ENCODE data around the gene VCL.
"Not testable (repeated sequence)": the region's sequence is repeated elsewhere in the genome, so short reads cannot be mapped to it uniquely, and the experiment has no call there.

VCL gene

GRCh38 chr10:74034301-74034700 is 36.4 kb downstream of the VCL start:
- in situ Hi-C loops (cut with HindIII; ENCODE audit: low sequenced_read_pairs) = no loop called here

- in situ Hi-C loops (cut with HindIII; ENCODE audit: low sequenced_read_pairs) = no loop called here
Measured at GRCh38 chr10:74035303-74035702, 37.4 kb downstream of the VCL start.

DNA sequence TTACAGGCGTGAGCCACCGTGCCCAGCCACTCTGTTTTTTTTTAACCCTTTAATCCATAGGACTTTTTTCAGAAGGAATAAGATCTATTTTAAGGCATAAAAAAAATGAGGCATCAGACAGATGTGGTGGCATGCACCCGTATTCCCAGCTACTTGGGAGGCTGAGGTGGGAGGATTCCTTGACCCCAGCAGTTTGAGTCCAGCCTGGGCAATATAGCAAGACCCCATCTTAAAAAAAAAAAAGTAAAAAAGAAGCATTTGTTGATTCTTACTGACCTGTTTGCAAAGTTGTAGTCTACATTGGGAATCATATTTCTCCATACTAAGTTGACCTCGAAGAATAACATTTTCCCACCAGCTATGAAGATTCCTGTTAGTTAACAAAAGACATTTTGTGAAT is 38.6 kb downstream of the VCL start:
- in situ Hi-C loops (cut with HindIII; ENCODE audit: low sequenced_read_pairs) = no loop called here

DNA sequence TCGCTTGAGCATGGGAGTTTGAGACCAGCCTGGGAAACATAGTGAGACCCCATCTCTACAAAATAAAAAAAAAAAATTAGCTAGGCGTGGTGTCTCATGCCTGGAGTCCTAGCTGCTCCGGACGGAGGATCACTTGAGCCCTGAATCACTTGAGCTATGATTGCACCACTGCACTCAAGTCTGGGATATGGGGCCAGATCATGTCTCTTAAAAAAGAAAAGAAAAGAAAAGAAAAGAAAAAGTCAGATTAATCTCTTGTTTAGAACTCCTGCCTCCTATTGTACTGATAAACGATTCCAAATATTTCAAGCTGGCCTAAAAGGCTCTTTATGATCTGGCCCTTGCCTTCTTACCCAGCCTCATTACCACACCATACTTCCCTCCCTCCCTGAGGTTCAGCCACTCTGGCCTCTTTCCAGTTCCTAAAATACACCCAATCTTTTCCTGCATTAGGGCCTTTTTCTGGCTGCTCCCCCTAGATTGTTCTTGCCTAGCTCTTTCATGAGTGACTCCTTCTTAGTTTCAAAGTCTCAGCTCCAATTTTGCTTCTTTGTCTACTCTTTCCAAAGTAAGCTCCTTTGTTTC is 41.7 kb downstream of the VCL start:
- in situ Hi-C loops (cut with HindIII; ENCODE audit: low sequenced_read_pairs) = no loop called here

DNA sequence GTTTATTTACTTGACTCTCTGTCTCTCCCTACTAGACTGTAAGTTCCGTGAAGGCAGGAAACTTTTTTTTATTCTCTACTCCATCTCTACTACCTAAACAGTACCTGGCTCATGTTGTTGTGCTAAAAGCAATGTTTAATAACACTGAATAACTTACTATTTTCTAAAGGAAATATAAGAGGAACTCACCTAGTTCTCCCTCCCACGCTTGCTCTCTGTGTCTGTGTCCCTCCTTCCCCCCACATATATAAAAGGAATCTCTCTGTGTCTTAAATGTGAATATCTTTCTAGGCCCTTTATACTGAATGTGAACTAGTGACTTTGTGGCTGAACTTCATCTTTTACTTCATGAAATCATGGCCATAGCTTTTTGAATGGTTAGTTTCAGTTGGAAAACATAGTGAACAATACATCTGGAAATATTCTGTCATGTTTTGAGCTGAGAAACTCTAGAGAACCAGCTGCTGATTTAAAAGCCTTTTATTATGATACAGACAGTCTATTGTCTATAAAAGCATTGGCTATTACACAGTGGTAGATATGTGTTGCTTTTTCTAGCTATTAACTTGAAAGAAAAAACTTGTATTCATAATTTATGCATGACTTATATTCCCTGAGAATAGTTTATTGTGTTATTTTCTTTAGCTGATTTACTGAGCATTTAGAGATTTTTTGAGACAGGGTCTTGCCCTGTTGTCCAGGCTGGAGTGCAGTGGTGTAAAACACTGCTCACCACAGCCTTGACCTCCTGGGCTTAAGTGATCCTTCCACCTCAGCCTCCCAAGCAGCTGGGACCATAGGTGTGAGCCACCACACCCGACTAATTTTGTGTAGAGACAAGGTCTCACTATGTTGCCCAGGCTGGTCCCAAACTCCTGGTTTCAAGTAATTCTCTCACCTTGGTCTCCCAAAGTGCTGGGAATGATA is 42.5 kb downstream of the VCL start:
- in situ Hi-C loops (cut with HindIII; ENCODE audit: low sequenced_read_pairs) = no loop called here

GRCh38 chr10:74044419-74044818 is 46.5 kb downstream of the VCL start:
- in situ Hi-C loops (cut with HindIII; ENCODE audit: low sequenced_read_pairs) = no loop called here

DNA sequence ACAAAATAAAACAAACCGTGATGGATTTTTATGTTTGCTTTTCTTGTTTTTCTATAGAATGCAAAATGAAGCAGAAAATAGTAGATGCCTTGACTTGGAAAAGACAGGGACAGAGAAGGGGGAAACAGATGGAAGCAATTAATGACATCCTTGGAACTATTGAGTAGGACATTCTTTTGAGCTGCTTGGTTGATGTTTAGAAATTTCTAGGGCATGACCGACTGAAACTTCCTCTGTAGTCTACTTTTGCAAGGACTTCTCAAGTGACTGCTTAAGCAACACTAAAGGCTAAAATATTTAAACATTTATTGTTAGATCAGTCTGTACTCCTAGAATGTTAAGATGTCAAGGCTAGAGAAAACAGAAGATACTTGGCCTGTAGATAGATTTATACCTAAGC is 49.4 kb downstream of the VCL start:
- in situ Hi-C loops (cut with HindIII; ENCODE audit: low sequenced_read_pairs) = no loop called here

DNA sequence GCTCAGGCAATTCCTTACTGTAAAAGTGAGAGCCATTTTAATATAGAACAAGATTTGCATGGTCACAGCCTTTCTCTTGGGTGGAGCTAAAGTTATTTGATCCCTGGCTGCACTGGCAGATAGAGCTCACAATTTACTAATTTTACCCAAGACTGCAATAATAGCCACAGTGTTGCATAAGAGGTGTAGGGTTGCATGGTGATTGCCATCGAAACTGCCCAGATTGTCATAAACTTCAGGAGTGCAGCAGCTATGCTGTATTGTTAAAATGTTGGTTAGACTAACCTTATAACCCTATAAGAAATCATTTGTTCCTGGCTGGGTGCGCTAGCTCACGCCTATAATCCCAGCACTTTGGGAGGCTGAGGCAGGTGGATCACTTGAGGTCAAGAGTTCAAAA is 50.0 kb downstream of the VCL start:
- in situ Hi-C loops (cut with HindIII; ENCODE audit: low sequenced_read_pairs) = no loop called here

- in situ Hi-C loops (cut with HindIII; ENCODE audit: low sequenced_read_pairs) = no loop called here
Measured at GRCh38 chr10:74048433-74048832, 50.5 kb downstream of the VCL start.

- in situ Hi-C loops (cut with HindIII; ENCODE audit: low sequenced_read_pairs) = no loop called here
Measured at GRCh38 chr10:74049955-74050354, 52.0 kb downstream of the VCL start.

DNA sequence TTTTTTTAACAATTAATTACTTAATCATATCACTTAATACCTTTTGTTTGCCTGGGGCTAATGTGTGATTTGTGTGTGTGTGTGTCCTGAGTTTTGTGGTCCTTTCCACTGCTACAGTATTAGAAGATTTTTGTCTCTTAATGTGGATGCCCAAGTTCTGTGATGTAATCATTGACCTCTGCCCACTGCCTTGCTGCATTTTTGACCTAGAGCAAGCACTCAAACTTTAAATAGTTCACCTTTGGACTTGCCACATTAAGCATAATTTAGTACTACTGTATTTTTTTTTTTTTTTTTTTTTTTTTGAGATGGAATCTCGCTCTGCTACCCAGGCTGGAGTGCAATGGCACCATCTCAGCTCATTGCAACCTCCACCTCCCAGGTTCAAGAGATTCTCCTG is 52.7 kb downstream of the VCL start:
- in situ Hi-C loops (cut with HindIII; ENCODE audit: low sequenced_read_pairs) = no loop called here

GRCh38 chr10:74051736-74052342 is 53.9 kb downstream of the VCL start:
- in situ Hi-C loops (cut with HindIII; ENCODE audit: low sequenced_read_pairs) = no loop called here

DNA sequence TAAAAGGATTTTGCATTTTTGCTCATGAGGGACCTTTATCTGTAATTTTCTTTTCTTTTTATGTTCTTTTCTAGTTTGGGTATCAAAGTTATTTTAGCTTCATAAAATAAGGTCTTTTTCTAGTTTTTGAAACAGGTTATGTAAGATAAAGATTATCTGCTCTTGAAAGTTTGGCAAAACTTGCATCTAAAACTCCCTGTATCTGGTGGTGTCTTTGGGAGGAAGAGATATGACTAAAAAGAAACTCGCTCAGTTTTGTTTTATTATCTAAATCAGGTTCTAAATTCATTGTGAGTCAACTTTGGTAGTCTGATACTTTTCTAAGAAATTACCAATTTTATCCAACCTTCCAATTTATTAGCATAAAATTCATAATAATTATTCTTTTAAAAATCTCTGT is 55.1 kb downstream of the VCL start:
- in situ Hi-C loops (cut with HindIII; ENCODE audit: low sequenced_read_pairs) = no loop called here

- in situ Hi-C loops (cut with HindIII; ENCODE audit: low sequenced_read_pairs) = no loop called here
Measured at GRCh38 chr10:74055383-74056049, 57.6 kb downstream of the VCL start.

- in situ Hi-C loops (cut with HindIII; ENCODE audit: low sequenced_read_pairs) = no loop called here
Measured at GRCh38 chr10:74056050-74056818, 58.3 kb downstream of the VCL start.

DNA sequence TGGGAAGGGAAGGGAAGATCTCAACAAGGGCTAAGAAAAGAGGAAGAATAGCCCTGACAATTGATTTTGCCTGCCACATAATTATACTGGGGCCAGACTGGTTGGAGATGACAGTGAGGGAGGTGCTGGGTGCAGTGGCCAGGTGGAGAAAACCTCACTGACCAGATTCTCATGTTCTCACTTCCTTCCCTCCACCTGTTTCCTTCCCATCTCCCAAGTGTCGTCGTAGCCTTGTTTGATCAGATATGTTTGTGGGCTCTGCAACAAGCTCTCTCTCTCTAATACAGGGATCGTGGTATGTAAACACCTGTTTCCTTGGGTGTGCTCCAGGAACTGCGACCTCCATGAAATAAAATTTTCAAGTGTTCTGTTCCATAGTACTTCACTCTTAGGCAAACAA is 60.2 kb downstream of the VCL start:
- in situ Hi-C loops (cut with HindIII; ENCODE audit: low sequenced_read_pairs) = no loop called here

DNA sequence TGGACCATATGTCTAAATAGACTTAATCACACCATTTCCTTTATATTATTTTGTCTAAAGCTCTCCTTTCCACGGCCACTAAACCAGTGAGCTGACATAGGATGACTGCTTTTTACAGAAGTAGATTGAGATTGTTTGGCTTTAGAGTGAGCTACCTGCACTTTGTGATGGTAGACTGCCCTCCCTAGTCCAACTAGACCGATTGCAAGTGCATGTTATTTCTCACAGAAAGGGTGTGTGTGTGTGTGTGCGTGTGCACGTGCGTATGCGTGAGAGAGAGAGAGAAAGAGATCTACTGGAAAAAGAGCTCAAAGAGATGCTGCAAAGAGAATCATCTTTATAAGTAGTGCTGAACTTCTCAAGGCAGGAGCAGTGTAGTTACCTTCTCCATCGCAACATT is 60.7 kb downstream of the VCL start:
- in situ Hi-C loops (cut with HindIII; ENCODE audit: low sequenced_read_pairs) = no loop called here

DNA sequence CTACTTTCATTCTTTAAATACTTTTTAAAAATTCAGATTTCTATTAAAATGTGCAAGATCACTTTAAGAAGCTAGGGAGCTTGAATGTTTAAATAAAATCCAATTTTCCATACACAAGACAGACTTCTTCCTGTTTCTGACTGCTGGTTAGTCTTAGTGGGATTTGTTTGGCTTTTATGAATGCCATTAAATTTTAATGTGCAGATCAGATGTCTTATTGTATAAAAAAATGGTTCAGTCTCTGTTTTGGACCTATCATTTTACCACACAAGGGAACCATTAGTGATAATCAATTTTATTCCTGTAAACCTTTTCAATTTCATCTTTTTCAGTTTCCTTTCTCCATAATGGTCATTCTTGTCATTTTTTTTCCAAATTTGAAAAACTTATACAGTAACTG is 63.2 kb downstream of the VCL start:
- in situ Hi-C loops (cut with HindIII; ENCODE audit: low sequenced_read_pairs) = no loop called here

DNA sequence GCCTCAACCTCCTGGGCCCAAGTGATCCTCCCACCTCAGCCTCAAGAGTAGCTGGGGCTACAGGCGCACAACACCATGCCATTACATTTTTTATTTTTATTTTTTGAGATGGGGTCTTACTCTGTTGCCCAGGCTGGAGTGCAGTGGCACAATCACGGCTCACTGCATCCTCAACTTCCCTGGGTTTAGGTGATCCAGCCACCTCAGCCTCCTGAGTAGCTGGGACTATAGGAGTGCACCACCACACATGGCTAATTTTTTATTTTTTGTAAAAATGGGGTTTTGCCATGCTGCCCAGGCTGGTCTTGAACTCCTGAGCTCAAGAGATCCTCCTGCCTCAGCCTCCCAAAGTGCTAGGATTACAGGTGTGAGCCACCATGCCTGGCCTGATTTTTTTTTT is 64.1 kb downstream of the VCL start:
- in situ Hi-C loops (cut with HindIII; ENCODE audit: low sequenced_read_pairs) = not testable (repeated sequence)

DNA sequence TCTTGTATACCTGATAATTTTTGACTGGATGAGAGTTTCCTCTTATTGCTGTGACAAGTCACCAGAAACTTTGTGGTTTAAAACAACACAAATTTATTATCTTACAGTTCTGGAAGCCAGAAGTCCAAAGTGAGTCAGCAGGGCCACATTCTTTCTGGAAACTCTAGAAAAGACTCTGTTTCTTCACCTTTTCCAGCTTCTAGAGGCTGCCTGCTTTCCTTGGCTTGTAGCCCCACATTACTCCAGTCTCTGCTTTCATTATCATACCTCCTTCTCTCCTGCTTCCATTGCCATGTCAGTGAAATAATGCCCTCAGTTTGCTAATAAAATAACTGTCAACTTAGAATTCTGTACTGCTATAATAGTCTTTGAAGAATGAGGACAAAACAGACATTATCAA is 65.3 kb downstream of the VCL start:
- in situ Hi-C loops (cut with HindIII; ENCODE audit: low sequenced_read_pairs) = no loop called here

Measured in endothelial cell of hepatic sinusoid (primary cell).